ENCODE data around the gene PHF23. TPM values are rescaled to one million over a fixed set of nuclear protein-coding genes. Genes with fewer than 3 reads are reported as not detected.

Gene PHF23
- total and polyA plus RNA-seq, 2 of the 4 experiments (the other 2 are of a cell fraction) = 44.8 to 58.5 TPM

GRCh38 chr17:7242717-7243452, 3.6 kb upstream of the PHF23 start (continued):
- no peak for TF ChIP-seq CTCF (conservative IDR thresholded peaks at IDR 0.05; ENCODE audit: low read depth, low read length)
- no peak for TF ChIP-seq CEBPB (IDR thresholded peaks at IDR 0.05; ENCODE audit: low read depth, low read length)

All from IMR-90 (cell line).